ENCODE data around the gene SEL1L. TPM values are rescaled to one million over a fixed set of nuclear protein-coding genes. Genes with fewer than 3 reads are reported as not detected.
"Not testable (repeated sequence)": the region's sequence is repeated elsewhere in the genome, so short reads cannot be mapped to it uniquely, and the experiment has no call there.

The SEL1L gene
- total and polyA plus RNA-seq, 4 donors, result 13.1 to 119 (median 69.8) TPM

GRCh38 chr14:81519200-81520011 is 14.2 kb downstream of the SEL1L start:
- no peaks in the 10 kb centered on the region for H3K27me3 ChIP-seq (ENCODE audit: control insufficient read depth in 1 of 2, insufficient read depth in 2 of 2, low read length in 1 of 2)
- ATAC-seq (ENCODE audit: low FRiP score) (peak; percentile 54), DNase-seq (no peak)
- H3K36me3 ChIP-seq (ENCODE audit: control insufficient read depth in 1 of 2, insufficient read depth in 2 of 2, low read length in 1 of 2), result peaks cover 2 to 6% of the 10 kb centered on the region in 2 donors
- H3K4me1 ChIP-seq (ENCODE audit: control insufficient read depth in 1 of 2, insufficient read depth in 2 of 2, low read length in 2 of 2), result no peaks in the 10 kb centered on the region
- no peak overlapping the region for H3K27ac ChIP-seq (ENCODE audit: low read depth in 1 of 2, low read length in 2 of 2)
- 69 to 76% methylated on average over 3 of the region's 3 CpGs for WGBS, 2 donors
- intact Hi-C loops (cut with DNase I), result no loop called here
- no peak overlapping the region for H3K4me3 ChIP-seq (ENCODE audit: low read length in 2 of 2)
- no peaks in the 10 kb centered on the region for H3K9me3 ChIP-seq (ENCODE audit: control insufficient read depth, low read length)

DNA sequence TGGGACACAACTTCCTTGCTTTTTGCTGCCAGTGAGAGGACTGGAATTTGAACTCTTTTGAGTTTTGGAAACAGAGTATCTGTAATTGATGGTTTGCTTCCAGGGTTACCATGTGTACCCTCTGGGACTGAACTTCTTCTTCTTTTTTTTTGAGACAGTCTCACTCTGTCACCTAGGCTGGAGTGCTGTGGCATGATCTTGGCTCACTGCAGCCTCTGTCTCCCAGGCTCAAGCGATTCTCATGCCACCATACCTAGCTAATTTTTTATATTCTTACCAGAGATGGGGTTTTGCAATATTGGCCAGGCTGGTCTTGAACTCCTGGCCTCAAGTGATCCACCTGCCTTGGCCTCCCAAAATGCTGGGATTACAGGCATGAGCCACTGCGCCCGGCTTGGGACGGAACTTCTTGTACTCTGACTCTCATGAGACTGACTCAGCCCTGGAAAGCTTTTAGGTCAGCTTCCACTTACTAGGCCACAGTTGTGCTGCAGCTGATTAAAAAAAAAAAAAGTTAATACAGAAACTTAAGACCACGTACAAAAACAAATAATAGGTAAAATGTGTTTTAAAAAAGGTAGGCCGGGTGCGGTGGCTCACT is 15.8 kb downstream of the SEL1L start:
- intact Hi-C loops (cut with DNase I), result no loop called here
- Histone ChIP-seq H3K36me3 (ENCODE audit: control insufficient read depth in 1 of 2, insufficient read depth in 2 of 2, low read length in 1 of 2) (peaks cover under 1 to 4% of the 10 kb centered on the region in 2 donors), H3K4me3 (ENCODE audit: low read length in 2 of 2) (no peak overlapping the region), H3K4me1 (ENCODE audit: control insufficient read depth in 1 of 2, insufficient read depth in 2 of 2, low read length in 2 of 2) (no peaks in the 10 kb centered on the region), H3K9me3 (ENCODE audit: control insufficient read depth, low read length) (no peaks in the 10 kb centered on the region), H3K27me3 (ENCODE audit: control insufficient read depth in 1 of 2, insufficient read depth in 2 of 2, low read length in 1 of 2) (no peaks in the 10 kb centered on the region), H3K27ac (ENCODE audit: low read depth in 1 of 2, low read length in 2 of 2) (no peak overlapping the region)
- WGBS, 2 donors, result 76 to 78% methylated on average over 7 of the region's 7 CpGs
- ATAC-seq (ENCODE audit: low FRiP score) (peak; percentile 52), DNase-seq (peak in 1 of 2 donors; percentile 58)

DNA sequence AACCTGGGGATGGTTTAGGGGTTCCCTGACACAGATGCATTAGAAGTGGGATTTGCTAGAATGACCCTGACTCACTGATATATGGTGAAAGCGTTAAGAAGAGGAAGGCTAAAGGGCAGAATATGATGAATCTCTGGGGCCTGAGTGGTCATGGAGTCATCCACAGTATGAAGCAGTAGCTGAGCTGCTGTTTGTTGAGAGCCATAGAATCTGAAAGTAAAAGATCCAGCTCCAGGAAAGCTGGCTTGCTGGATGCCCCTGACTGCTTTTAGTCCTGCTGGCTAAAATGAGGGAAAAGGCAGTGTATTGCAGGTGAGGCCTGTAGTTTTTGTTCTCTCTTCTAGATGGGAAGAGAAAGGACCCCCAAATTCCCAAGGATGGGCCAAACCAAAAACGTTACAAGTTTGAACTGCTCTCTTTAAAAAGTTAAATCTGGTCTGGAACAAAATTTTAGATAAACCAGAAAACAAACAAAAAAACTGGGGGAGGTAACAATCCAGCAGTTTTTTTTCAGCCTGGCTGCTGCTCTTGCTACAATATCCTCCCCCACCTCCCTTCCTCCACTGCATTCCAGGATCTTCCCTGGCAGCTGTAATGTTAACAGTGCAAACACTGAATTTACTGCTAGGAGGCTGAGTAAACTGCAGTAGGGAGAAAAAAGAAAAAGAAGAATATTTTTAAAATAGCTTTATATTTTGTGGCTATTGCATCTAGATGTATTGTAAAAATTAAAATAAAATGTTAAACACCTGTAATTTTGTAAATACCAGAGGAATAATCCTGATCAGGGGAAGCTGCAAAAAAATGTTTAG is 16.5 kb downstream of the SEL1L start:
- peaks cover 0 to 4% of the 10 kb centered on the region in 2 donors for H3K36me3 ChIP-seq (ENCODE audit: control insufficient read depth in 1 of 2, insufficient read depth in 2 of 2, low read length in 1 of 2)
- no peaks in the 10 kb centered on the region for H3K9me3 ChIP-seq (ENCODE audit: control insufficient read depth, low read length)
- ATAC-seq (ENCODE audit: low FRiP score) (no peak), DNase-seq (no peak)
- no peaks in the 10 kb centered on the region for H3K4me1 ChIP-seq (ENCODE audit: control insufficient read depth in 1 of 2, insufficient read depth in 2 of 2, low read length in 2 of 2)
- no peak overlapping the region for H3K4me3 ChIP-seq (ENCODE audit: low read length in 2 of 2)
- no peak overlapping the region for H3K27ac ChIP-seq (ENCODE audit: low read depth in 1 of 2, low read length in 2 of 2)
- intact Hi-C loops (cut with DNase I), result no loop called here
- WGBS, 2 donors, result 55 to 58% methylated on average over 2 of the region's 2 CpGs
- no peaks in the 10 kb centered on the region for H3K27me3 ChIP-seq (ENCODE audit: control insufficient read depth in 1 of 2, insufficient read depth in 2 of 2, low read length in 1 of 2)

GRCh38 chr14:81515927-81516326 is 17.7 kb downstream of the SEL1L start:
- H3K4me3 ChIP-seq (ENCODE audit: low read length in 2 of 2); H3K27ac ChIP-seq (ENCODE audit: low read depth in 1 of 2, low read length in 2 of 2); intact Hi-C loops (cut with DNase I); H3K27me3 ChIP-seq (ENCODE audit: control insufficient read depth in 1 of 2, insufficient read depth in 2 of 2, low read length in 1 of 2); DNase-seq; ATAC-seq (ENCODE audit: low FRiP score); H3K9me3 ChIP-seq (ENCODE audit: control insufficient read depth, low read length); H3K36me3 ChIP-seq (ENCODE audit: control insufficient read depth in 1 of 2, insufficient read depth in 2 of 2, low read length in 1 of 2); H3K4me1 ChIP-seq (ENCODE audit: control insufficient read depth in 1 of 2, insufficient read depth in 2 of 2, low read length in 2 of 2): not testable (repeated sequence)
- WGBS, 2 donors, result 80 to 89% methylated on average over 8 of the region's 8 CpGs

DNA sequence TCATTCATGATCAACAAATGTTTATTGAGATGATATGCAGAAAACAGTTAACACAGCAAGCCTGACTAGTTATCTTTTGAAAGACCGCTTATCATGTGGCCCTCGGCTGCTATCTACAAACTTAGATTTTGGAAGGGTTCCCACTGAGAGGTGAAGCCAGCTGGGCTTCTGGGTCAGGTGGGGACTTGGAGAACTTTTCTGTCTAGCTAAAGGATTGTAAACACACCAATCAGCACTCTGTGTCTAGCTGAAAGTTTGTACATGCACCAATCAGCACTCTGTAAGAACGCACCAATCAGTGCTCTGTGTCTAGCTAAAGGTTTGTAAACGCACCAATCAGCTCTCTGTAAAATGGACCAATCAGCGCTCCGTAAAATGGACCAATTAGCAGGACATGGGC is 20.8 kb downstream of the SEL1L start:
- H3K36me3 ChIP-seq (ENCODE audit: control insufficient read depth in 1 of 2, insufficient read depth in 2 of 2, low read length in 1 of 2); H3K27me3 ChIP-seq (ENCODE audit: control insufficient read depth in 1 of 2, insufficient read depth in 2 of 2, low read length in 1 of 2); intact Hi-C loops (cut with DNase I); H3K4me1 ChIP-seq (ENCODE audit: control insufficient read depth in 1 of 2, insufficient read depth in 2 of 2, low read length in 2 of 2); ATAC-seq (ENCODE audit: low FRiP score); H3K9me3 ChIP-seq (ENCODE audit: control insufficient read depth, low read length); H3K27ac ChIP-seq (ENCODE audit: low read depth in 1 of 2, low read length in 2 of 2); H3K4me3 ChIP-seq (ENCODE audit: low read length in 2 of 2); DNase-seq: not testable (repeated sequence)
- 84 to 85% methylated on average over 6 of the region's 6 CpGs for WGBS, 2 donors

DNA sequence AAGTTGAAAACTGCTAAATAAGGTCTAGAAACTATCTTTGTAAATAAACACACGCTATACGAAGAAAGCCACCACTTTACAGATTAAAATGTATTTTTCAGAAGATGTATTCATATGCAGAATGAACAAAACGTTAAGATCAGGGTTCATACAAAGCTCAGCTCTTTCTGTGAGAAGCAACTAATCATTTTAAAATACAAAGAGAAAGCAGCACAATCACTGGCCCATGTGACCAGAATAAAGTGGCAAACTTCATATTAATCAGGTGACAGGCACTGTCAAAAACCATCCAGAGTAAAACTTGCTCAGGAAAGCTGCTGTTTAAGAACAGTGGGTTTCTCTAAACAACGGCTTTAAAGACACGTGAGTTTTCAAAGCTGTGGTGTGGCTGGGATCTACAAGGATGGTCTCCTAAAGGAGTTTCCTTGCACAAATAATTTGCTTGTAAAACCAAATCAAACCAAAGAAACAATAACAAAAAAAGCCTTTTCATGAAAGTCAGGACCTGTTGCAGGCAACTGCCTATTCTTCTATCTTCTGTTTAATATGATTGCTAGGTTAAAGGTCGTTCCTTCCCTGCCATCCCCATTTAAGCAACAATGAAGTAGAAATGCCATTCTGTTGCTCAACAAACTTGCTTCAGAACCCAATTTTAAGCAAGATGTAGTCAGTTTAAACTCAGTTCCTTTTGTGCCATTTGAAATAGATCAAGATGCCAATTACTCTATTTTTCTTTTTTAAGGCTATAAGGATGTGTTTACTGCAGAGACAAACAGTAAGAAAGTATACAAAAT is 22.3 kb downstream of the SEL1L start:
- Histone ChIP-seq H3K9me3 (ENCODE audit: control insufficient read depth, low read length) (no peaks in the 10 kb centered on the region), H3K4me1 (ENCODE audit: control insufficient read depth in 1 of 2, insufficient read depth in 2 of 2, low read length in 2 of 2) (no peaks in the 10 kb centered on the region), H3K36me3 (ENCODE audit: control insufficient read depth in 1 of 2, insufficient read depth in 2 of 2, low read length in 1 of 2) (no peaks in the 10 kb centered on the region), H3K27me3 (ENCODE audit: control insufficient read depth in 1 of 2, insufficient read depth in 2 of 2, low read length in 1 of 2) (no peaks in the 10 kb centered on the region), H3K27ac (ENCODE audit: low read depth in 1 of 2, low read length in 2 of 2) (peak overlapping the region in 1 of 2 donors; percentile 57), H3K4me3 (ENCODE audit: low read length in 2 of 2) (no peak overlapping the region)
- DNase-seq, result no peak
- intact Hi-C loops (cut with DNase I), result no loop called here
- 72 to 77% methylated on average over 6 of the region's 6 CpGs for WGBS, 2 donors
- no peak for ATAC-seq (ENCODE audit: low FRiP score)

DNA sequence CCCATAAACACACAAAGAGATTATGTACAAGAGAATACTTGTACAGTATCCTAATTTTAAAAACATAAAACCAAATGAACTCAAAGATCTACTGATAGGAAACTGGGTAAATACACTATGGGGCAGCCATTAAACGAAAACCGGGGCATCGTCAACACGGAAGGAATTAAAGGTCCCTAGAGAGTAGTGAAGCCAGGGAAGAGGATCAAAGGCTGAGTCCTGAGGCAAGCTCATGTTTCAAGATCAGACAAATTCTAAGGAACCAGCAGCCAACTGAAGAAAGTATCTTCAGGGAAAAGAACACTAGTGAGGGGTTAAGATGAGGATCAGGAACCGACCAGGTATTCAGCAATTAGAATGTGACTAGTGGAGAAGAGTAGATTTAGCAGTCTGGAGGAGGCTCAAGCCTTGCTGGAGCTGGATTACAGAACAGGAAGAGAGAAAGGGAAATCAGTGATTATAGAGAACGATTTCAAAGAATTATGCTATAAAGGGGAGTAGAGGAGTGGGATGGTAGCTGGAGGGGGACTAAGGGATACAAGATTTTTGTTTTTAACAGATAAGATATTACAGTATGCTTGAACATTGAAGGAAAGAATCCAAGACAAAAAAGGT is 23.7 kb downstream of the SEL1L start:
- WGBS, 2 donors, result 31 to 43% methylated on average over 6 of the region's 6 CpGs

GRCh38 chr14:81509321-81509720 is 24.3 kb downstream of the SEL1L start:
- 70% methylated on average over 5 of the region's 5 CpGs for WGBS, 2 donors
- Histone ChIP-seq H3K4me1 (ENCODE audit: control insufficient read depth in 1 of 2, insufficient read depth in 2 of 2, low read length in 2 of 2) (no peaks in the 10 kb centered on the region), H3K4me3 (ENCODE audit: low read length in 2 of 2) (no peak overlapping the region), H3K36me3 (ENCODE audit: control insufficient read depth in 1 of 2, insufficient read depth in 2 of 2, low read length in 1 of 2) (peaks cover 0 to 3% of the 10 kb centered on the region in 2 donors), H3K9me3 (ENCODE audit: control insufficient read depth, low read length) (no peaks in the 10 kb centered on the region), H3K27me3 (ENCODE audit: control insufficient read depth in 1 of 2, insufficient read depth in 2 of 2, low read length in 1 of 2) (no peaks in the 10 kb centered on the region), H3K27ac (ENCODE audit: low read depth in 1 of 2, low read length in 2 of 2) (no peak overlapping the region)
- DNase-seq (no peak), ATAC-seq (ENCODE audit: low FRiP score) (no peak)
- intact Hi-C loops (cut with DNase I), result no loop called here

More for the DNA sequence above, 23.7 kb downstream of the SEL1L start:
- H3K4me1 ChIP-seq (ENCODE audit: control insufficient read depth in 1 of 2, insufficient read depth in 2 of 2, low read length in 2 of 2), result no peaks in the 10 kb centered on the region
- ATAC-seq (ENCODE audit: low FRiP score) (no peak), DNase-seq (no peak)
- no peaks in the 10 kb centered on the region for H3K27me3 ChIP-seq (ENCODE audit: control insufficient read depth in 1 of 2, insufficient read depth in 2 of 2, low read length in 1 of 2)
- no peaks in the 10 kb centered on the region for H3K9me3 ChIP-seq (ENCODE audit: control insufficient read depth, low read length)
- H3K4me3 ChIP-seq (ENCODE audit: low read length in 2 of 2), result no peak overlapping the region
- no peaks in the 10 kb centered on the region for H3K36me3 ChIP-seq (ENCODE audit: control insufficient read depth in 1 of 2, insufficient read depth in 2 of 2, low read length in 1 of 2)
- no peak overlapping the region for H3K27ac ChIP-seq (ENCODE audit: low read depth in 1 of 2, low read length in 2 of 2)
- intact Hi-C loops (cut with DNase I), result no loop called here
